ENCODE results near the gene FOXO1. TPM values are rescaled to one million over a fixed set of nuclear protein-coding genes. Genes with fewer than 3 reads are reported as not detected.

FOXO1 gene
- total and polyA plus RNA-seq, 12 donors, result 3.4 to 31.2 (median 15.8) TPM

GRCh38 chr13:40581277-40581579 lies 85.2 kb downstream of the FOXO1 start:
- DNase-seq (no peak), ATAC-seq (no peak)
- Histone ChIP-seq H3K4me3 (no peak overlapping the region), H3K27me3 (no peaks in the 10 kb centered on the region), H3K36me3 (peaks cover 0 to 5% (median 0%) of the 10 kb centered on the region in 9 donors), H3K9me3 (peaks cover 0 to 17% (median 11%) of the 10 kb centered on the region in 11 donors), H3K27ac (peak overlapping the region in 1 of 10 donors; percentile 51), H3K4me1 (peaks cover 0 to 87% (median 59%) of the 10 kb centered on the region in 9 donors)
- no peak for TF ChIP-seq CTCF (IDR thresholded peaks at IDR 0.05)
- 69 to 70% methylated on average over 1 of the region's 1 CpG for WGBS, 2 donors
- intact Hi-C loops (cut with DNase I), result loop anchor here in 2 of 10 donors (10.0 kb wide), 2 partner anchors 84 to 106 kb away; partner anchors contain the start of gene FOXO1 (in 1 of the 2)

GRCh38 chr13:40580566-40581276 lies 85.7 kb downstream of the FOXO1 start:
- Histone ChIP-seq H3K9me3 (peaks cover 0 to 17% (median 11%) of the 10 kb centered on the region in 11 donors), H3K4me1 (peaks cover 0 to 87% (median 59%) of the 10 kb centered on the region in 9 donors), H3K4me3 (no peak overlapping the region), H3K27ac (peak overlapping the region in 1 of 10 donors; percentile 51), H3K36me3 (peaks cover 0 to 5% (median 0%) of the 10 kb centered on the region in 9 donors), H3K27me3 (no peaks in the 10 kb centered on the region)
- TF ChIP-seq CTCF (IDR thresholded peaks at IDR 0.05), result no peak
- 71% methylated on average over 7 of the region's 7 CpGs for WGBS, 2 donors
- DNase-seq, result no peak
- intact Hi-C loops (cut with DNase I), result loop anchor here in 2 of 10 donors (10.0 kb wide), 2 partner anchors 84 to 106 kb away; partner anchors contain the start of gene FOXO1 (in 1 of the 2)
- ATAC-seq, result no peak

GRCh38 chr13:40579535-40579934 lies 86.9 kb downstream of the FOXO1 start:
- TF ChIP-seq CTCF (IDR thresholded peaks at IDR 0.05), result no peak
- intact Hi-C loops (cut with DNase I), result no loop called here
- DNase-seq (no peak), ATAC-seq (no peak)
- peaks cover 0 to 17% (median 11%) of the 10 kb centered on the region in 11 donors for H3K9me3 ChIP-seq
- H3K27ac ChIP-seq, result no peak overlapping the region
- 92 to 97% methylated on average over 2 of the region's 2 CpGs for WGBS, 2 donors
- peaks cover 0 to 5% (median 0%) of the 10 kb centered on the region in 9 donors for H3K36me3 ChIP-seq
- no peaks in the 10 kb centered on the region for H3K27me3 ChIP-seq
- peaks cover 0 to 87% (median 65%) of the 10 kb centered on the region in 9 donors for H3K4me1 ChIP-seq
- no peak overlapping the region for H3K4me3 ChIP-seq

- Histone ChIP-seq H3K4me3 (no peak overlapping the region), H3K27me3 (no peaks in the 10 kb centered on the region), H3K4me1 (peaks cover 0 to 91% (median 78%) of the 10 kb centered on the region in 9 donors), H3K9me3 (peaks cover 0 to 10% (median 7%) of the 10 kb centered on the region in 11 donors), H3K36me3 (peaks cover 0 to 2% (median 0%) of the 10 kb centered on the region in 9 donors), H3K27ac (no peak overlapping the region)
- DNase-seq, result no peak
- no peak for TF ChIP-seq CTCF (IDR thresholded peaks at IDR 0.05)
- peak in 6 of 8 donors; percentile 26 to 70 (median 63) for ATAC-seq
- WGBS, 2 donors, result 71 to 79% methylated on average over 3 of the region's 3 CpGs
- intact Hi-C loops (cut with DNase I), result no loop called here
Observed at GRCh38 chr13:40578055-40578454, 88.4 kb downstream of the FOXO1 start.

Measured in heart right ventricle (tissue), 16 donors.